Muscle of back (tissue), 11 donors: Measurements from ENCODE around the gene SSH3. TPM values are rescaled to one million over a fixed set of nuclear protein-coding genes. Genes with fewer than 3 reads are reported as not detected.
A peak's percentile ranks its signal among the peaks of the same experiment; 100 is the strongest.

Experiments
- DNase-seq, 3 donors: peaks; one replicate each; pipeline versions ENCODE4 v3.0.0 to v3.0.0-alpha.2; 2013
- polyA plus RNA-seq, 10 donors: library from polyadenylated mRNA; unstranded; fragments of 120-200 nt; gene quantifications; one replicate each; pipeline ENCODE4 v1.2.1, GENCODE V29; 2013; ENCODE audit not compliant: insufficient read length in 10 of 10

Gene SSH3
- polyA plus RNA-seq, 10 donors, result 11.6 to 19.0 (median 14.6) TPM

- DNase-seq, result no peak
These were observed 35.9 kb upstream of the SSH3 start for GRCh38 chr11:67267188-67268080.

GRCh38 chr11:67268081-67268961 is 35.0 kb upstream of the SSH3 start:
- no peak for DNase-seq

GRCh38 chr11:67268962-67269268 is 34.4 kb upstream of the SSH3 start:
- no peak for DNase-seq

- no peak for DNase-seq
These were observed 33.7 kb upstream of the SSH3 start for GRCh38 chr11:67269401-67270255.

GRCh38 chr11:67270256-67271204 is 32.8 kb upstream of the SSH3 start:
- DNase-seq, result peak in 1 of 3 donors; percentile 86

- DNase-seq, result no peak
These were observed 32.2 kb upstream of the SSH3 start for GRCh38 chr11:67271205-67271540.

GRCh38 chr11:67271541-67272284 is 31.6 kb upstream of the SSH3 start:
- DNase-seq, result no peak

- DNase-seq, result no peak
These were observed 30.7 kb upstream of the SSH3 start for GRCh38 chr11:67272327-67273259.

GRCh38 chr11:67273260-67273990 is 29.9 kb upstream of the SSH3 start:
- DNase-seq, result no peak

- no peak for DNase-seq
These were observed 28.3 kb upstream of the SSH3 start for GRCh38 chr11:67274768-67275605.

GRCh38 chr11:67275606-67276409 is 27.5 kb upstream of the SSH3 start:
- DNase-seq, result no peak

- peak in 1 of 3 donors; percentile 73 for DNase-seq
These were observed 26.5 kb upstream of the SSH3 start for GRCh38 chr11:67276781-67277230.

GRCh38 chr11:67277231-67277961 is 25.9 kb upstream of the SSH3 start:
- DNase-seq, result peak; percentile 79 to 92 (median 84)

GRCh38 chr11:67278135-67278938 is 25.0 kb upstream of the SSH3 start:
- DNase-seq, result no peak
